Measurements from ENCODE around the gene UBE2V1. TPM values are rescaled to one million over a fixed set of nuclear protein-coding genes. Genes with fewer than 3 reads are reported as not detected.
"Not testable (repeated sequence)": the region's sequence is repeated elsewhere in the genome, so short reads cannot be mapped to it uniquely, and the experiment has no call there.

The UBE2V1 gene
- total RNA-seq, 2 experiments from 2014 or later: 57.3 to 143 TPM

- H3K27ac ChIP-seq (ENCODE audit: low read depth, low read length, poor library complexity, severe bottlenecking); H3K4me3 ChIP-seq (ENCODE audit: low read depth, low read length, poor library complexity, severe bottlenecking); CTCF ChIA-PET (ENCODE audit: unreplicated experiment); H3K9me2 ChIP-seq (ENCODE audit: insufficient read depth, low read length); DNase-seq (ENCODE audit: low spot score); H2AFZ ChIP-seq (ENCODE audit: low read length); H3K4me2 ChIP-seq (ENCODE audit: low read length); BruUV-seq (replicated peaks); H3K4me1 ChIP-seq (ENCODE audit: insufficient read depth, low read length, poor library complexity, severe bottlenecking); H3K79me2 ChIP-seq (ENCODE audit: insufficient read depth, low read depth, low read length); H3K36me3 ChIP-seq (ENCODE audit: insufficient read depth, low read length); H4K20me1 ChIP-seq (ENCODE audit: insufficient read depth, low read length); intact Hi-C loops (cut with micrococcal nuclease; ENCODE audit: unreplicated experiment); H3K9me3 ChIP-seq (ENCODE audit: low read length): not testable (repeated sequence)
- TF ChIP-seq, protein P1, sequence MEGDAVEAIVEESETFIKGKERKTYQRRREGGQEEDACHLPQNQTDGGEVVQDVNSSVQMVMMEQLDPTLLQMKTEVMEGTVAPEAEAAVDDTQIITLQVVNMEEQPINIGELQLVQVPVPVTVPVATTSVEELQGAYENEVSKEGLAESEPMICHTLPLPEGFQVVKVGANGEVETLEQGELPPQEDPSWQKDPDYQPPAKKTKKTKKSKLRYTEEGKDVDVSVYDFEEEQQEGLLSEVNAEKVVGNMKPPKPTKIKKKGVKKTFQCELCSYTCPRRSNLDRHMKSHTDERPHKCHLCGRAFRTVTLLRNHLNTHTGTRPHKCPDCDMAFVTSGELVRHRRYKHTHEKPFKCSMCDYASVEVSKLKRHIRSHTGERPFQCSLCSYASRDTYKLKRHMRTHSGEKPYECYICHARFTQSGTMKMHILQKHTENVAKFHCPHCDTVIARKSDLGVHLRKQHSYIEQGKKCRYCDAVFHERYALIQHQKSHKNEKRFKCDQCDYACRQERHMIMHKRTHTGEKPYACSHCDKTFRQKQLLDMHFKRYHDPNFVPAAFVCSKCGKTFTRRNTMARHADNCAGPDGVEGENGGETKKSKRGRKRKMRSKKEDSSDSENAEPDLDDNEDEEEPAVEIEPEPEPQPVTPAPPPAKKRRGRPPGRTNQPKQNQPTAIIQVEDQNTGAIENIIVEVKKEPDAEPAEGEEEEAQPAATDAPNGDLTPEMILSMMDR (conservative IDR thresholded peaks at IDR 0.05; ENCODE audit: low read length): 0 out of 2 replicates have a peak, but pooled peaks have one; percentile 24
- POLR2A ChIA-PET: interaction anchor here (1.1 kb wide), 1 partner anchor 19 kb away, joined by 3 read pairs; no protein-coding TSS in a partner anchor
Measured at GRCh38 chr20:50063763-50064162, 49.2 kb downstream of the UBE2V1 start.

- Histone ChIP-seq H3K9me2 (ENCODE audit: insufficient read depth, low read length) (no peaks in the 10 kb centered on the region), H3K4me1 (ENCODE audit: insufficient read depth, low read length, poor library complexity, severe bottlenecking) (peaks cover 7% of the 10 kb centered on the region), H3K27ac (ENCODE audit: low read depth, low read length, poor library complexity, severe bottlenecking) (no peak overlapping the region), H3K4me2 (ENCODE audit: low read length) (no peak overlapping the region), H3K4me3 (ENCODE audit: low read depth, low read length, poor library complexity, severe bottlenecking) (no peak overlapping the region), H3K9me3 (ENCODE audit: low read length) (no peaks in the 10 kb centered on the region), H2AFZ (ENCODE audit: low read length) (no peak overlapping the region), H3K36me3 (ENCODE audit: insufficient read depth, low read length) (no peaks in the 10 kb centered on the region), H4K20me1 (ENCODE audit: insufficient read depth, low read length) (no peaks in the 10 kb centered on the region), H3K79me2 (ENCODE audit: insufficient read depth, low read depth, low read length) (no peaks in the 10 kb centered on the region)
- TF ChIP-seq EZH2phosphoT487 (IDR thresholded peaks at IDR 0.05; ENCODE audit: borderline replicate concordance, low read depth, low read length): no peak
- TF ChIP-seq, protein P1 (conservative IDR thresholded peaks at IDR 0.05; ENCODE audit: low read length): no peak
- POLR2A ChIA-PET: interaction anchor here (1.1 to 1.4 kb wide), 3 partner anchors 13 to 53 kb away, joined by 3 read pairs; no protein-coding TSS in a partner anchor
- DNase-seq (ENCODE audit: low spot score): no peak
- intact Hi-C loops (cut with micrococcal nuclease; ENCODE audit: unreplicated experiment): no loop called here
- CTCF ChIA-PET (ENCODE audit: unreplicated experiment): no interaction called here
- BruUV-seq (replicated peaks): no TSS peak
Measured at GRCh38 chr20:50062006-50062838, 50.7 kb downstream of the UBE2V1 start.
